ENCODE results near the gene AKT1S1. TPM values are rescaled to one million over a fixed set of nuclear protein-coding genes. Genes with fewer than 3 reads are reported as not detected.
"Not testable (repeated sequence)": the region's sequence is repeated elsewhere in the genome, so short reads cannot be mapped to it uniquely, and the experiment has no call there.

AKT1S1 gene
- polyA plus RNA-seq (2011; rRNA removed) = 40.5 and 42.0 TPM in 2 replicates
- polyA minus RNA-seq (2011; rRNA and poly(A)+ RNA removed) = 17.5 and 21.6 TPM in 2 replicates

DNA sequence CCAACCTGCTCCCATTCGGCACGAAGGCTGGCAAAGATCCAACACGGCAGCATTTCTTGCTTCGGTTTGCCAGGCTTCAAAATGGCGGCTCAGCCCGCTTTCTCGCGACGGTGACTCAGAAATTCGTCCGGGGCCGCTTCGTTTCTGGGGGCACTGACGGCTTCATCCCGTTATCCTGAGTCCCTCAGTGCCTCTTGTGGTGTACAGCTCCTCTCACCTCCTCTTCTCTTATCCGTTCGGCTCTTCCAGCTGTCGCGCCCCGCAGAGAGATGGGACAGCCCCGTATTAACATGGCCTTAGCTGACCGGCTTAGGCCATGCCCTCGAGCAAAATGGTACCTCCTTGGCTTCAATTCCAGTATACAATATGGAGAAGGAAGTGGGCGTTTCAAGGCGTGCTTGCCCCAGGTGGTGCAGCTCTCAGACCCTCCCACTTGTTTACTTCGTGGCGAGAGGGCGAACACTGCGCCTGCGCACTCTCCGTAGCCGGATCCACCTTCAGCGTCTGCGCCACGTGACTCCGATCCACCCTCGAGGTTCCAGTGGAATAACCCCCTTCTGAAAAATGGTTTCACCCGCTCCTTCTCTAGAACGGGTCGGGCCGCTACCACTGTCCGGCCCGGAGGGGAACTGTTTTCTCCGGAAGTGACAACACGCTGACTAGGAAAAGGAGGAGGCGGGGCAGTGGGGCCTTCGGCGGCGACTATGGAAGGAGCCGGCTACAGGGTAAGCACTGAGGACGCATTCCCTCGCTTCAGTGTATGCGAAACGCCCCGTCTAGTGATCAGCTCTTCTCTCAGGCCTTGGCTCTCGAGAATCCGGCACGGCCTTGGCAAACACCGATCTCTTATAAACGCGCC, at the start of gene AKT1S1, which contains the start of gene TBC1D17:
Gene AKT1S1 (minus strand): TSS at position 336 of the 859 bp plus-strand sequence. CDS start 4,060 bp downstream, outside the sequence.
Gene TBC1D17 (plus strand): TSS at position 683 of the 859 bp plus-strand sequence. CDS start 22 bp downstream, at position 705.
- TF ChIP-seq, protein P1, sequence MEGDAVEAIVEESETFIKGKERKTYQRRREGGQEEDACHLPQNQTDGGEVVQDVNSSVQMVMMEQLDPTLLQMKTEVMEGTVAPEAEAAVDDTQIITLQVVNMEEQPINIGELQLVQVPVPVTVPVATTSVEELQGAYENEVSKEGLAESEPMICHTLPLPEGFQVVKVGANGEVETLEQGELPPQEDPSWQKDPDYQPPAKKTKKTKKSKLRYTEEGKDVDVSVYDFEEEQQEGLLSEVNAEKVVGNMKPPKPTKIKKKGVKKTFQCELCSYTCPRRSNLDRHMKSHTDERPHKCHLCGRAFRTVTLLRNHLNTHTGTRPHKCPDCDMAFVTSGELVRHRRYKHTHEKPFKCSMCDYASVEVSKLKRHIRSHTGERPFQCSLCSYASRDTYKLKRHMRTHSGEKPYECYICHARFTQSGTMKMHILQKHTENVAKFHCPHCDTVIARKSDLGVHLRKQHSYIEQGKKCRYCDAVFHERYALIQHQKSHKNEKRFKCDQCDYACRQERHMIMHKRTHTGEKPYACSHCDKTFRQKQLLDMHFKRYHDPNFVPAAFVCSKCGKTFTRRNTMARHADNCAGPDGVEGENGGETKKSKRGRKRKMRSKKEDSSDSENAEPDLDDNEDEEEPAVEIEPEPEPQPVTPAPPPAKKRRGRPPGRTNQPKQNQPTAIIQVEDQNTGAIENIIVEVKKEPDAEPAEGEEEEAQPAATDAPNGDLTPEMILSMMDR (IDR thresholded peaks at IDR 0.05; ENCODE audit: insufficient read depth, low read depth, low read length) = no peak
- peak within 1 kb of the TSS; percentile 83 for H3K4me3 ChIP-seq (ENCODE audit: low read depth, low read length)
- H3K36me3 ChIP-seq (ENCODE audit: control insufficient read depth, insufficient read depth, low read length) = peaks cover 20% of the 10 kb centered on the region
- POLR2A ChIA-PET = interaction anchor here (0.6 to 1.2 kb wide), 5 partner anchors 12 to 201 kb away, joined by 3 to 4 read pairs (median 3); partner anchors contain the start of gene PTOV1
- H3K27me3 ChIP-seq (ENCODE audit: control insufficient read depth, insufficient read depth, low read length) = no peaks in the 10 kb centered on the region
- peak; percentile 99 for DNase-seq (ENCODE audit: low read depth)
- CTCF ChIA-PET = interaction anchor here (0.8 kb wide), 1 partner anchor 9 kb away, joined by 3 read pairs; no protein-coding TSS in a partner anchor

DNA sequence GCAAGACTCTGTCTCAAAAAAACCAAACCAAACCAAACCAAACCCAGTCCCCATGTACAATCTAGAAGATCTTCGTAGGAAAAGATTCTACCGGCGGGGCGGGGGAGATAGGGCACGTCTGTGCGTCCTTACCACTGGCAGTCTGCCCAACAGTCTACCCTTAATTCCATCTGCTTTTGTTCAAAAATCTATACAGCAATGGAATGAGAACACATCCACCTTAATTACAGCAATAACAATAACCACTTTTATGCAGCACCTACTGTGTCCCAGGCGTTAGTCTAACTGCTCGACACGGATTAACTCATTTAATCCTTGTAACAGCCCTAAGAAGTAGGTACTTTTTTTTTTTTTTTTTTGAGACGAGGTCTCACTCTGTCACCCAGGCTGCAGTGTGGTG, 49.4 kb upstream of the AKT1S1 start:
- TF ChIP-seq, protein P1 (IDR thresholded peaks at IDR 0.05; ENCODE audit: insufficient read depth, low read depth, low read length) = no peak
- H3K36me3 ChIP-seq (ENCODE audit: control insufficient read depth, insufficient read depth, low read length) = peaks cover 14% of the 10 kb centered on the region
- no peak overlapping the region for H3K4me3 ChIP-seq (ENCODE audit: low read depth, low read length)
- CTCF ChIA-PET = no interaction called here
- POLR2A ChIA-PET = no interaction called here
- DNase-seq (ENCODE audit: low read depth) = no peak
- no peaks in the 10 kb centered on the region for H3K27me3 ChIP-seq (ENCODE audit: control insufficient read depth, insufficient read depth, low read length)

DNA sequence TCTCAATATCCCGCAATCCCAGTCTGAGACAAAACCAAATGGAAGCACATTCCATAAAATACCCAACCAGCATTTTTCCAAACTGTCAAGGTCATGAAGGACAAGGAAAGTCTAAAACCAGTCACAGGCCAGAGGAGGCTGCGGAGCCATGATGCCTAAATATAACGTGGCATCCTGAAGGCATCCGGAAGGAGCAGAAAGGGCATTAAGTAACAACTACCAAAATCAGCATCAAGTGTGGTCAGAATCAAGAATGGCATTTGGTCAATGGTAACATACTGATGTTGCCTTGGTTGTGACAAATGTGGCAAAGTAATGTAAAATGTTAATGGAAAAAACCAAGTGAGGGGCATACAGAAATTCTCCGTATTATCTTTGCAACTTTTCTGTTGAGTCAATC, 48.3 kb upstream of the AKT1S1 start:
- POLR2A ChIA-PET = no interaction called here
- TF ChIP-seq, protein P1 (IDR thresholded peaks at IDR 0.05; ENCODE audit: insufficient read depth, low read depth, low read length) = no peak
- H3K4me3 ChIP-seq (ENCODE audit: low read depth, low read length) = no peak overlapping the region

DNA sequence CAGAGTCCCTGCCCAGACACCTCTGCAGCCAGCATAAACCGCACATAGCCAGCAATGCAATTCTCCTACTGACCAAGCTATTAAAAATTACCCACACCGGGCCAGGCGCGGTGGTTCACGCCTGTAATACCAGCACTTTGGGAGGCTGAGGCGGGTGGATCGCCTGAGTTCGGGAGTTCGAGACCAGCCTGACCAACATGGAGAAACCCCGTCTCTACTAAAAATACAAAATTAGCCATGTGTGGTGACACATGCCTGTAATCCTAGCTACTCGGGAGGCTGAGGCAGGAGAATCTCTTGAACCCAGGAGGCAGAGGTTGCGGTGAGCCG, 47.7 kb upstream of the AKT1S1 start:
- H3K4me3 ChIP-seq (ENCODE audit: low read depth, low read length); POLR2A ChIA-PET; H3K27me3 ChIP-seq (ENCODE audit: control insufficient read depth, insufficient read depth, low read length); DNase-seq (ENCODE audit: low read depth); CTCF ChIA-PET: not testable (repeated sequence)
- H3K36me3 ChIP-seq (ENCODE audit: control insufficient read depth, insufficient read depth, low read length) = peaks cover 17% of the 10 kb centered on the region

More for the DNA sequence above, 48.3 kb upstream of the AKT1S1 start:
- Histone ChIP-seq H3K36me3 (ENCODE audit: control insufficient read depth, insufficient read depth, low read length) (peaks cover 17% of the 10 kb centered on the region), H3K27me3 (ENCODE audit: control insufficient read depth, insufficient read depth, low read length) (no peaks in the 10 kb centered on the region)
- CTCF ChIA-PET = no interaction called here
- DNase-seq (ENCODE audit: low read depth) = no peak

DNA sequence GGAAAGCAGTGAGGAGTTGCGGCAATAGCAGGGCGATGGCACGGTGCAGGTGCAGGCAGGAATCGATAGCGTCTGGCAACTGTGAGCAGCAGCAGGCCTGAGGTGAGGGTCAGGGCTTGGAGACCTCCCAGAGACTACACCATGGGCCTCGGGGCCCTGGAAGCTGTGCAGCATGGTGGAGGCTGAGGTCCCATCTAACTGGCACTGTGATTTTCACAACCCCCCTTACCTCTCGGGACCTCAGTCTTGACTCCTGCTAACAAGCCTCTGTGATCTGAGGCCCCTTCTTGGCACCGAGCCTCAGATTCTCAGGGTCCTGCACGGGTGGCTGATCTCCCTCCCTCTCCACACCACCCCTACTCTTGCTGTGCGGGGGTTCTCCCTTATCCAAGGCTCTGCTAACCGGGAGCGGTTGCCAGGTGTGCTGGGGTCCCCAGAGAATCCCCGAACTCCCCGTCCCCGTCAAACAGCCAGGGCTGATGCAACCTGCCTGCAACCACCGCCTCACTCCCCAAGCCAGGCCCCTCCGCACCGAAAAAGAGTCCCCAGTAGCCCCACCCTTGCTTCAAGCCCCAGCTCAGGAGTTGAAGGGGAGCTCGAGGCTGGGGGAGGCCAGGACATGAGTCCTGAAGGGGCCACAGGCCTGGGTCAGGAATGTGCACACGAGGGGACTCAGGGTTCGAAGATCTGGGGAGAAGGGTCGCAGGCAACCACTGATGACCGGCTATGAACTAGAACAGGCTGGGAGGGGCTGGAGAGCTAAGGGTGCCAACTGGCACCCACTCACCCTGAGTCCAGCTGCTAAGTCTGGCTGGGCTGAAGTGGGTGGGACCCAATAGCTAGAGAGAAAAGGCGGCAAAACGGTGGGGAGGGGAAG, 47.1 kb upstream of the AKT1S1 start:
- ChIA-PET CTCF (no interaction called here), POLR2A (no interaction called here)
- Histone ChIP-seq H3K4me3 (ENCODE audit: low read depth, low read length) (no peak overlapping the region), H3K27me3 (ENCODE audit: control insufficient read depth, insufficient read depth, low read length) (no peaks in the 10 kb centered on the region), H3K36me3 (ENCODE audit: control insufficient read depth, insufficient read depth, low read length) (peaks cover 17% of the 10 kb centered on the region)
- no peak for DNase-seq (ENCODE audit: low read depth)
- TF ChIP-seq, protein P1 (IDR thresholded peaks at IDR 0.05; ENCODE audit: insufficient read depth, low read depth, low read length) = no peak
